ENCODE results near the gene TGFBR3.

The TGFBR3 gene

GRCh38 chr1:91753878-91754277 lies 132.1 kb downstream of the TGFBR3 start:
- peak; percentile 78 for ATAC-seq (replicated peaks)
- H3K9me3 Mint-ChIP-seq, result no peaks in the 10 kb centered on the region
- peaks cover 14% of the 10 kb centered on the region for H3K36me3 Mint-ChIP-seq (ENCODE audit: insufficient read depth)
- peak overlapping the region; percentile 77 to 82 for H3K27ac Mint-ChIP-seq
- peaks cover 33 to 51% of the 10 kb centered on the region in 2 donors for H3K4me1 Mint-ChIP-seq (ENCODE audit: low read depth in 2 of 2)
- DNase-seq, result no peak
- H3K4me3 Mint-ChIP-seq, result peak overlapping the region; percentile 39 to 41
- H3K27me3 Mint-ChIP-seq, result no peaks in the 10 kb centered on the region

DNA sequence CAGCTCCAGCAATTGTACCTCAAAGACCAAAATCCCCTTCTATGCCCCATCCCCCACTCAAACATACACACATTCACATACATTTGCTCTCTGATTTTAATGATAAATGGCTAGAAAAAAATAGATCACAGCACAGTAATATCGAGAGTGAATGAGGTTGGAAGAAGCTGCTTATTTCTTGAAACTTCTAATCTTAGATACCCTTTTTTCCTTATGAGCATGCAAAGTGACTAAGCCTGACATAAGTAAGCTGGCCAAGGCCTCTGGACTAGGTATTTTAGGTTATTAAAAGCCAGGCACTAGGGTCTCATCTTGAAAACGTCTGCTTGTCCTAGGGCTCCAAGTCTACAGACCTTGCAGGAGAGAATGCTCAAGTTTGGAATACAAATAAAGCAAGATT lies 133.6 kb downstream of the TGFBR3 start:
- Mint-ChIP-seq H3K27ac (peak overlapping the region in 1 of 2 donors; percentile 87), H3K4me3 (peak overlapping the region; percentile 12 to 40), H3K27me3 (no peaks in the 10 kb centered on the region), H3K4me1 (ENCODE audit: low read depth in 2 of 2) (peaks cover 30 to 56% of the 10 kb centered on the region in 2 donors), H3K9me3 (no peaks in the 10 kb centered on the region), H3K36me3 (ENCODE audit: insufficient read depth) (peaks cover 3% of the 10 kb centered on the region)
- DNase-seq (no peak), ATAC-seq (replicated peaks) (no peak)

DNA sequence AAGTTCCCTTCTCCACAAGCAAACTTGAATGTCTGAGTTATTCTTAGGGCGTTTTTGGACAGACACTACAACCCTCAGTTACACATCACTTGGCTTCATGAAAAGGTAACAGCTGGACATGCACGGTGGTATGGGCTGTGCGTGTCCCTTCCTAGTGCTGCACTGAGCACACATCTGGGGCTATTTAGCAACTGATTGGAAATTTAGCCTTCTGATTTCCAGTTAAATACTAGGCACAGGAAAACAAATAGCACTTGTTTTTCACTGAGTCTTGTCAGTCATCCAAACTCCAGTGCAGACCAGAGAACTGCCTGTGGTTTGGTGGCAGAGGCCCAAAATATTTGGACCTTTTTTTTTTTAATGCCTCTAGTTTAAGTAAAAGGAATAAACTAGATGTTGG lies 134.7 kb downstream of the TGFBR3 start:
- DNase-seq (no peak), ATAC-seq (replicated peaks) (no peak)
- Mint-ChIP-seq H3K9me3 (no peaks in the 10 kb centered on the region), H3K27me3 (no peaks in the 10 kb centered on the region), H3K4me3 (no peak overlapping the region), H3K4me1 (ENCODE audit: low read depth in 2 of 2) (peaks cover 36 to 67% of the 10 kb centered on the region in 2 donors), H3K27ac (peak overlapping the region in 1 of 2 donors; percentile 71), H3K36me3 (ENCODE audit: insufficient read depth) (peaks cover 3% of the 10 kb centered on the region)

- no peak overlapping the region for H3K4me3 Mint-ChIP-seq
- H3K36me3 Mint-ChIP-seq (ENCODE audit: insufficient read depth), result peaks cover 10% of the 10 kb centered on the region
- ATAC-seq (replicated peaks) (no peak), DNase-seq (no peak)
- no peaks in the 10 kb centered on the region for H3K27me3 Mint-ChIP-seq
- H3K27ac Mint-ChIP-seq, result peak overlapping the region in 1 of 2 donors; percentile 71
- peaks cover 41 to 75% of the 10 kb centered on the region in 2 donors for H3K4me1 Mint-ChIP-seq (ENCODE audit: low read depth in 2 of 2)
- no peaks in the 10 kb centered on the region for H3K9me3 Mint-ChIP-seq
Observed at GRCh38 chr1:91750398-91750996, 135.5 kb downstream of the TGFBR3 start.

GRCh38 chr1:91749788-91750231 lies 136.1 kb downstream of the TGFBR3 start:
- Mint-ChIP-seq H3K4me3 (no peak overlapping the region), H3K27ac (peak overlapping the region in 1 of 2 donors; percentile 49)

GRCh38 chr1:91747666-91748065 lies 138.3 kb downstream of the TGFBR3 start:
- ATAC-seq (replicated peaks), result no peak
- peak overlapping the region in 1 of 2 donors; percentile 74 for H3K27ac Mint-ChIP-seq
- H3K4me1 Mint-ChIP-seq (ENCODE audit: low read depth in 2 of 2), result peaks cover 29 to 74% of the 10 kb centered on the region in 2 donors
- peaks cover 12% of the 10 kb centered on the region for H3K36me3 Mint-ChIP-seq (ENCODE audit: insufficient read depth)
- H3K9me3 Mint-ChIP-seq, result no peaks in the 10 kb centered on the region
- H3K4me3 Mint-ChIP-seq, result no peak overlapping the region
- no peaks in the 10 kb centered on the region for H3K27me3 Mint-ChIP-seq
- no peak for DNase-seq

More at GRCh38 chr1:91749788-91750231, 136.1 kb downstream of the TGFBR3 start:
- DNase-seq (no peak), ATAC-seq (replicated peaks) (no peak)
- Mint-ChIP-seq H3K4me1 (ENCODE audit: low read depth in 2 of 2) (peaks cover 41 to 81% of the 10 kb centered on the region in 2 donors), H3K36me3 (ENCODE audit: insufficient read depth) (peaks cover 10% of the 10 kb centered on the region), H3K27me3 (no peaks in the 10 kb centered on the region), H3K9me3 (no peaks in the 10 kb centered on the region)

DNA sequence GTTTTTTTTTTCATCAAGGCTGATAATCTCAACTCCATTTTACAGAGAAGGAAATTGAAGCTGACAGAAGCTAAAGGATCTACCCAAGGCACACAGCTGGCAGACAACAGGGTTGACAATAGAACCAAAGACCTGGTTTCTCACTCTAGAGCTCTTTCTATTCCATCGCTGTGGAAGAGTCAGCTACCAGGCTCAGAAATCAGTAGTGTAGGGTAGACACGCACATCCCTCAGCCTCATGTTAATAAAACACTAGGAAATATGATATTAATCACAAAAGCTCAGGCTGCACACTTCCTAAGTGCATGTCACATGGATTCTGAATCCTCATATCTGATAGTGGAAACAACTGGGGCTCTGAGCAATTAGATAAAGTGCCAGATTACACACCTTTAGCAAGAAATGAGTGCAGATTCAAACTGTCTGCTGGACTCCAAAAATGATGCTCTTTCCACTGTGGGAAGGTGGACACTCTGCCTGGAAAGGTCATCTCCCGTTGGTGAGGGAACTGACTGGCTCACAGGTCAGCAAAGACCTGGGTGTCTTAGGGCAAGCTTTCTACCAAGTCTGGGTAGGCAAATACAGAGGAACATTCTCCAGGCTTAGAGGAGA lies 139.1 kb downstream of the TGFBR3 start:
- Mint-ChIP-seq H3K27ac (peak overlapping the region; percentile 74 to 75), H3K4me3 (no peak overlapping the region), H3K36me3 (ENCODE audit: insufficient read depth) (peaks cover 17% of the 10 kb centered on the region), H3K9me3 (peaks cover 0 to 2% of the 10 kb centered on the region in 2 donors), H3K27me3 (no peaks in the 10 kb centered on the region), H3K4me1 (ENCODE audit: low read depth in 2 of 2) (peaks cover 30 to 74% of the 10 kb centered on the region in 2 donors)
- no peak for DNase-seq
- no peak for ATAC-seq (replicated peaks)

GRCh38 chr1:91745640-91746373 lies 140.1 kb downstream of the TGFBR3 start:
- peaks cover 16% of the 10 kb centered on the region for H3K36me3 Mint-ChIP-seq (ENCODE audit: insufficient read depth)

GRCh38 chr1:91744953-91745639 lies 140.9 kb downstream of the TGFBR3 start:
- peaks cover 26 to 71% of the 10 kb centered on the region in 2 donors for H3K4me1 Mint-ChIP-seq (ENCODE audit: low read depth in 2 of 2)
- no peak overlapping the region for H3K4me3 Mint-ChIP-seq
- no peak overlapping the region for H3K27ac Mint-ChIP-seq
- H3K27me3 Mint-ChIP-seq, result no peaks in the 10 kb centered on the region
- no peak for DNase-seq
- no peak for ATAC-seq (replicated peaks)
- H3K9me3 Mint-ChIP-seq, result peaks cover 0 to 2% of the 10 kb centered on the region in 2 donors
- H3K36me3 Mint-ChIP-seq (ENCODE audit: insufficient read depth), result peaks cover 14% of the 10 kb centered on the region

More at GRCh38 chr1:91745640-91746373, 140.1 kb downstream of the TGFBR3 start:
- peak overlapping the region in 1 of 2 donors; percentile 75 for H3K27ac Mint-ChIP-seq
- H3K4me3 Mint-ChIP-seq, result no peak overlapping the region
- H3K27me3 Mint-ChIP-seq, result no peaks in the 10 kb centered on the region
- DNase-seq, result no peak
- H3K9me3 Mint-ChIP-seq, result peaks cover 0 to 2% of the 10 kb centered on the region in 2 donors
- peaks cover 30 to 76% of the 10 kb centered on the region in 2 donors for H3K4me1 Mint-ChIP-seq (ENCODE audit: low read depth in 2 of 2)
- no peak for ATAC-seq (replicated peaks)

- DNase-seq (no peak), ATAC-seq (replicated peaks) (no peak)
- Mint-ChIP-seq H3K27me3 (no peaks in the 10 kb centered on the region), H3K4me1 (ENCODE audit: low read depth in 2 of 2) (peaks cover 23 to 63% of the 10 kb centered on the region in 2 donors), H3K4me3 (no peak overlapping the region), H3K27ac (no peak overlapping the region), H3K36me3 (ENCODE audit: insufficient read depth) (peaks cover 18% of the 10 kb centered on the region), H3K9me3 (peaks cover 0 to 2% of the 10 kb centered on the region in 2 donors)
Observed at GRCh38 chr1:91742848-91743292, 143.1 kb downstream of the TGFBR3 start.

DNA sequence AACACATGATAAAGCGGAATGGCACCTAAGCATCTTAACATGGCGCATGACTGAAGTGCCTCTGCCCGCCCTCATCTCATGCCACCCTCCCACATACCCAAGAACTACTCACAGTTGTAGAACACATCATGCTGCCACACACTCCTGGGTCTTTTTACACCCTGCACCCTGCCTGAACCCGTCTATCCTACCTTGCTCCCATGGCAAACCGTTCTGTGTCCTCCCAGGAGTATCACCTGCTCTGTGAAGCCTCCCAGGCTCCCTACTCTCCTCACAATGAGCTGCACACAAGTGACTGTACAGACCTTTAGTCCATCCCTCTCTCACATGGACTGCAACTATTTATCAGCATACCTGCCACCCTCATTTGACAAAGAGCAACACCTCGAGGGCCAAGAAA lies 144.0 kb downstream of the TGFBR3 start:
- Mint-ChIP-seq H3K27ac (peak overlapping the region; percentile 50 to 57), H3K4me1 (ENCODE audit: low read depth in 2 of 2) (peaks cover 21 to 56% of the 10 kb centered on the region in 2 donors), H3K4me3 (no peak overlapping the region), H3K36me3 (ENCODE audit: insufficient read depth) (peaks cover 18% of the 10 kb centered on the region), H3K27me3 (no peaks in the 10 kb centered on the region), H3K9me3 (peaks cover 0 to 2% of the 10 kb centered on the region in 2 donors)
- DNase-seq, result no peak
- ATAC-seq (replicated peaks), result no peak

- H3K9me3 Mint-ChIP-seq, result peaks cover 0 to 2% of the 10 kb centered on the region in 2 donors
- peaks cover 18% of the 10 kb centered on the region for H3K36me3 Mint-ChIP-seq (ENCODE audit: insufficient read depth)
- H3K4me3 Mint-ChIP-seq, result no peak overlapping the region
- peaks cover 25 to 55% of the 10 kb centered on the region in 2 donors for H3K4me1 Mint-ChIP-seq (ENCODE audit: low read depth in 2 of 2)
- no peak for ATAC-seq (replicated peaks)
- peak overlapping the region; percentile 50 to 57 for H3K27ac Mint-ChIP-seq
- H3K27me3 Mint-ChIP-seq, result no peaks in the 10 kb centered on the region
- no peak for DNase-seq
Observed at GRCh38 chr1:91741301-91741700, 144.7 kb downstream of the TGFBR3 start.

DNA sequence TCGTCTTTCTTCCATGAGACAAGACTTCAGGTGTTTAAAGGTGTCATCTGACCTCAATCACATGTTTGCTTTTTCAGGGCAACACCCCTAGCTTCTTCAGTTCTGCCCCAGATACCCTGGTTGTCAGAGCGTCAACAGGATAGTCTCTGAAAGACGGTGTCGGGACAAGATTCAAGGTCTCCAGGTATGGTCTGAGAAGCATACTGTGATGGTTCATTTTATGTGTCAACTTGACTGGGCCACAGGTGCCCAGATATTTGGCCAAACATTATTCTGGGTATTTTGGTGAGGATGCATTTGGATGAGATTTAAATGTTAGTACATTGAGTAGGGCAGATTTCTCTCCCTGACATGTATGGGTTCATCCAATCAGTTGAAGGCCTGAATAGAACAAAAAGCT lies 148.3 kb downstream of the TGFBR3 start:
- no peak overlapping the region for H3K4me3 Mint-ChIP-seq
- peaks cover 0 to 2% of the 10 kb centered on the region in 2 donors for H3K9me3 Mint-ChIP-seq
- no peaks in the 10 kb centered on the region for H3K27me3 Mint-ChIP-seq
- no peak for ATAC-seq (replicated peaks)
- peaks cover 40 to 60% of the 10 kb centered on the region in 2 donors for H3K4me1 Mint-ChIP-seq (ENCODE audit: low read depth in 2 of 2)
- peak overlapping the region in 1 of 2 donors; percentile 2 for H3K27ac Mint-ChIP-seq
- no peak for DNase-seq
- peaks cover 21% of the 10 kb centered on the region for H3K36me3 Mint-ChIP-seq (ENCODE audit: insufficient read depth)

Data from effector memory CD8-positive, alpha-beta T cell (primary cell).